Esophagus (tissue), 2 donors: Measurements from ENCODE around the gene FZD2. TPM values are rescaled to one million over a fixed set of nuclear protein-coding genes. Genes with fewer than 3 reads are reported as not detected.
"Not testable (repeated sequence)": the region's sequence is repeated elsewhere in the genome, so short reads cannot be mapped to it uniquely, and the experiment has no call there.

Experiments
- H3K27ac ChIP-seq, 2 donors: one replicate each; pipeline ENCODE4 v1.5.1; 2013; ENCODE audit warnings: low read depth in 2 of 2, mild to moderate bottlenecking in 2 of 2, inconsistent platforms in 1 of 2, low read length in 1 of 2, moderate library complexity in 1 of 2
- H3K27me3 ChIP-seq, 2 donors: one replicate each; pipeline ENCODE4 v1.6.1; 2013; ENCODE audit warnings: low read length in 2 of 2, control low read depth in 1 of 2, mild to moderate bottlenecking in 1 of 2; ENCODE audit not compliant: insufficient read depth in 2 of 2, control insufficient read depth in 1 of 2
- H3K36me3 ChIP-seq, 2 donors: one replicate each; pipeline ENCODE4 v1.6.1; 2013; ENCODE audit warnings: low read length in 1 of 2; ENCODE audit not compliant: control insufficient read depth in 2 of 2, insufficient read depth in 2 of 2
- H3K4me1 ChIP-seq, 2 donors: one replicate each; pipeline ENCODE4 v1.6.1; 2013; ENCODE audit warnings: low read length in 1 of 2; ENCODE audit not compliant: control insufficient read depth in 2 of 2, insufficient read depth in 2 of 2
- H3K4me3 ChIP-seq, 2 donors: one replicate each; pipeline ENCODE4 v1.5.1; 2013; ENCODE audit warnings: low read length in 2 of 2, mild to moderate bottlenecking in 2 of 2, low read depth in 1 of 2, moderate library complexity in 1 of 2
- H3K9me3 ChIP-seq, 2 donors: one replicate each; pipeline ENCODE4 v1.6.1; 2013; ENCODE audit warnings: mild to moderate bottlenecking in 2 of 2, low read depth in 1 of 2, low read length in 1 of 2, moderate library complexity in 1 of 2; ENCODE audit not compliant: control insufficient read depth in 2 of 2, insufficient read depth in 1 of 2
- WGBS, 2 donors: extraction: QIAGEN DNeasy Blood & Tissue Kit; methylation state at CpG; one replicate each; pipeline ENCODE4 v1.1.7; 2013; 5-methylcytosine and 5-hydroxymethylcytosine counted together
- polyA plus RNA-seq, 2 donors: library from polyadenylated mRNA; stranded (reverse); fragments of 200-250 nt; gene quantifications; one replicate each; pipeline ENCODE4 v1.2.3, GENCODE V29; 2013
- donor health status: healthy with polysubstance abuse.
- donor health status: Bipolar disorder and iron deficiency.

Gene FZD2
- polyA plus RNA-seq, 2 donors = 0.37 to 0.54 TPM

GRCh38 chr17:44558334-44558709, 1.0 kb downstream of the FZD2 start:
- WGBS, 2 donors = 48% methylated on average over 31 of the region's 31 CpGs
- Histone ChIP-seq H3K4me1 (peaks cover 0 to 8% of the 10 kb centered on the region in 2 donors), H3K36me3 (no peaks in the 10 kb centered on the region), H3K4me3 (peak overlapping the region in 1 of 2 donors; percentile 34), H3K9me3 (no peaks in the 10 kb centered on the region), H3K27ac (no peak overlapping the region), H3K27me3 (no peaks in the 10 kb centered on the region)

GRCh38 chr17:44558710-44559633, 1.7 kb downstream of the FZD2 start:
- no peaks in the 10 kb centered on the region for H3K36me3 ChIP-seq
- 57 to 58% methylated on average over 73 to 74 of the region's 74 CpGs for WGBS, 2 donors
- H3K9me3 ChIP-seq = no peaks in the 10 kb centered on the region
- no peak overlapping the region for H3K4me3 ChIP-seq
- H3K4me1 ChIP-seq = peaks cover 0 to 8% of the 10 kb centered on the region in 2 donors
- no peaks in the 10 kb centered on the region for H3K27me3 ChIP-seq
- H3K27ac ChIP-seq = no peak overlapping the region

- no peak overlapping the region for H3K27ac ChIP-seq
- H3K4me1 ChIP-seq = peaks cover 0 to 8% of the 10 kb centered on the region in 2 donors
- H3K9me3 ChIP-seq = no peaks in the 10 kb centered on the region
- H3K27me3 ChIP-seq = no peaks in the 10 kb centered on the region
- WGBS, 2 donors = 50 to 53% methylated on average over 16 of the region's 16 CpGs
- no peaks in the 10 kb centered on the region for H3K36me3 ChIP-seq
- no peak overlapping the region for H3K4me3 ChIP-seq
These were observed 2.6 kb downstream of the FZD2 start for GRCh38 chr17:44559634-44560554.

- peaks cover 0 to 8% of the 10 kb centered on the region in 2 donors for H3K4me1 ChIP-seq
- H3K4me3 ChIP-seq = no peak overlapping the region
- 46 to 51% methylated on average over 3 of the region's 3 CpGs for whole genome bisulfite sequencing, 2 donors
- H3K27ac ChIP-seq = no peak overlapping the region
- H3K27me3 ChIP-seq = no peaks in the 10 kb centered on the region
- no peaks in the 10 kb centered on the region for H3K36me3 ChIP-seq
- peaks cover 0 to 6% of the 10 kb centered on the region in 2 donors for H3K9me3 ChIP-seq
These were observed 3.9 kb downstream of the FZD2 start for GRCh38 chr17:44561237-44561623.

GRCh38 chr17:44564429-44564828, 7.1 kb downstream of the FZD2 start:
- Histone ChIP-seq H3K9me3 (peaks cover 0 to 8% of the 10 kb centered on the region in 2 donors), H3K27ac (no peak overlapping the region)
- WGBS, 2 donors = 69 to 76% methylated on average over 7 of the region's 7 CpGs

GRCh38 chr17:44565866-44566443, 8.7 kb downstream of the FZD2 start:
- no peaks in the 10 kb centered on the region for H3K36me3 ChIP-seq
- H3K4me3 ChIP-seq = no peak overlapping the region
- 84 to 85% methylated on average over 14 of the region's 14 CpGs for WGBS, 2 donors
- no peak overlapping the region for H3K27ac ChIP-seq
- no peaks in the 10 kb centered on the region for H3K27me3 ChIP-seq
- peaks cover 0 to 8% of the 10 kb centered on the region in 2 donors for H3K9me3 ChIP-seq
- H3K4me1 ChIP-seq = no peaks in the 10 kb centered on the region

More at GRCh38 chr17:44564429-44564828, 7.1 kb downstream of the FZD2 start:
- no peaks in the 10 kb centered on the region for H3K27me3 ChIP-seq
- no peaks in the 10 kb centered on the region for H3K4me1 ChIP-seq
- H3K36me3 ChIP-seq = no peaks in the 10 kb centered on the region
- no peak overlapping the region for H3K4me3 ChIP-seq

GRCh38 chr17:44568311-44568944, 11.1 kb downstream of the FZD2 start:
- WGBS, 2 donors = 86% methylated on average over 21 to 23 of the region's 23 CpGs
- H3K36me3 ChIP-seq, H3K27ac ChIP-seq, H3K4me1 ChIP-seq, H3K4me3 ChIP-seq, H3K27me3 ChIP-seq, H3K9me3 ChIP-seq: not testable (repeated sequence)

- WGBS, 2 donors = 43 to 72% methylated on average over 26 of the region's 26 CpGs
- no peaks in the 10 kb centered on the region for H3K4me1 ChIP-seq
- no peaks in the 10 kb centered on the region for H3K36me3 ChIP-seq
- H3K27ac ChIP-seq = no peak overlapping the region
- no peaks in the 10 kb centered on the region for H3K27me3 ChIP-seq
- no peak overlapping the region for H3K4me3 ChIP-seq
- peaks cover 0 to 8% of the 10 kb centered on the region in 2 donors for H3K9me3 ChIP-seq
These were observed 11.9 kb downstream of the FZD2 start for GRCh38 chr17:44568945-44569858.
